ENCODE data around the gene GAPVD1. TPM values are rescaled to one million over a fixed set of nuclear protein-coding genes. Genes with fewer than 3 reads are reported as not detected.

Gene GAPVD1
- total and polyA plus RNA-seq, 2 of the 8 experiments (the other 6 are each of a cell fraction or from before 2014, with no cell fraction given) = 5.5 to 40.5 TPM

- Histone ChIP-seq H3K27me3 (replicated peaks in 1 of 4; ENCODE audit: control insufficient read depth in 3 of 4, extremely low read depth in 1 of 4, insufficient read depth in 3 of 4, low read length in 3 of 4) (no peaks in the 10 kb centered on the region), H3K23me2 (ENCODE audit: low read depth, low read length) (no peaks in the 10 kb centered on the region; the same call in 1 of the 2 replicates), H3K79me1 (ENCODE audit: low read depth, low read length) (no peaks in the 10 kb centered on the region), H3K27ac (ENCODE audit: low read depth, low read length) (no peak overlapping the region), H3K56ac (replicated peaks; ENCODE audit: insufficient read length, low read depth, low read length) (no peak overlapping the region), H3K23ac (ENCODE audit: insufficient read length) (no peak overlapping the region), H3K9me3 (ENCODE audit: insufficient read depth in 2 of 2, low read depth in 1 of 2, low read length in 1 of 2) (no peaks in the 10 kb centered on the region; a peak in 1 of 4 replicates), H2BK12ac (ENCODE audit: low read depth, low read length) (no peak overlapping the region), H2BK15ac (ENCODE audit: low read length) (no peak overlapping the region), H3K14ac (ENCODE audit: insufficient read length) (no peak overlapping the region), H3K4ac (replicated peaks; ENCODE audit: insufficient read length, low read depth, low read length) (no peak overlapping the region), H3K4me2 (ENCODE audit: insufficient read depth in 1 of 2, low read depth in 2 of 2, low read length in 2 of 2) (no peak overlapping the region), H3K18ac (ENCODE audit: extremely low read depth, low read length) (no peak overlapping the region), H4K91ac (replicated peaks; ENCODE audit: insufficient read length, low read length) (no peak overlapping the region), H2BK120ac (replicated peaks; ENCODE audit: low read depth, low read length) (no peak overlapping the region), H2AK5ac (ENCODE audit: low read depth, low read length) (no peak overlapping the region), H3K79me2 (ENCODE audit: control insufficient read depth in 1 of 2, insufficient read depth in 2 of 2, low read length in 2 of 2) (no peaks in the 10 kb centered on the region), H2AFZ (ENCODE audit: low read length) (no peak overlapping the region), H4K8ac (ENCODE audit: extremely low read depth, insufficient read depth, low read length) (no peak overlapping the region), H2BK5ac (ENCODE audit: low read depth, low read length) (no peak overlapping the region), H3K4me3 (ENCODE audit: extremely low read depth in 1 of 4, insufficient read depth in 2 of 4, low read depth in 3 of 4, low read length in 4 of 4) (no peak overlapping the region), H4K20me1 (replicated peaks in 1 of 2; ENCODE audit: control insufficient read depth in 1 of 2, insufficient read depth in 2 of 2, low read length in 2 of 2) (no peaks in the 10 kb centered on the region), H3K9ac (replicated peaks in 1 of 4; ENCODE audit: extremely low read depth in 1 of 4, low read depth in 3 of 4, low read length in 3 of 4) (no peak overlapping the region), H2BK20ac (ENCODE audit: low read length) (no peak overlapping the region), H3K36me3 (ENCODE audit: control insufficient read depth in 2 of 4, insufficient read depth in 4 of 4, low read length in 3 of 4) (peaks cover 7 to 47% (median 23%) of the 10 kb centered on the region in 4 experiments), H3K4me1 (replicated peaks in 1 of 4; ENCODE audit: control insufficient read depth in 3 of 4, insufficient read depth in 4 of 4, low read length in 3 of 4) (no peaks in the 10 kb centered on the region), H4K5ac (ENCODE audit: insufficient read length, low read depth, low read length) (no peak overlapping the region)
- FAIRE-seq (no peak), DNase-seq (ENCODE audit: low read depth in 1 of 2, low spot score in 2 of 2) (no peak)
- POLR2A ChIA-PET (ENCODE audit: partially characterized antibody) = no interaction called here
- CTCF ChIA-PET (ENCODE audit: partially characterized antibody) = interaction anchor here (1.2 kb wide), 1 partner anchor 11 kb away, joined by 4 read pairs; no protein-coding TSS in a partner anchor
- TF ChIP-seq MAX (IDR thresholded peaks at IDR 0.05) (no peak), ATF3 (IDR thresholded peaks at IDR 0.05; ENCODE audit: insufficient read depth, low read depth, low read length) (no peak), TCF12 (IDR thresholded peaks at IDR 0.05; ENCODE audit: low read depth, low read length) (no peak), BCL11A (IDR thresholded peaks at IDR 0.05; ENCODE audit: low read depth in 2 of 2, low read length in 2 of 2) (no peak), HDAC6 (IDR thresholded peaks at IDR 0.05; ENCODE audit: low read depth, low read length) (no peak), TEAD4 (IDR thresholded peaks at IDR 0.05; ENCODE audit: low read depth, low read length) (no peak), SRF (IDR thresholded peaks at IDR 0.05; ENCODE audit: low read depth, low read length) (no peak), KDM5A (IDR thresholded peaks at IDR 0.05; ENCODE audit: low read length) (no peak), SP4 (IDR thresholded peaks at IDR 0.05; ENCODE audit: low read length) (no peak), CHD1 (IDR thresholded peaks at IDR 0.05; ENCODE audit: low read depth, low read length) (no peak), SUZ12 (IDR thresholded peaks at IDR 0.05; ENCODE audit: low read length) (no peak), RXRA (IDR thresholded peaks at IDR 0.05; ENCODE audit: insufficient read depth, low read depth, low read length) (no peak), RBBP5 (IDR thresholded peaks at IDR 0.05; ENCODE audit: borderline replicate concordance, low read depth, low read length) (no peak), SIRT6 (IDR thresholded peaks at IDR 0.05; ENCODE audit: low read length) (no peak)
These were observed 68.4 kb downstream of the GAPVD1 start for GRCh38 chr9:125329978-125330377.
